Upper lobe of left lung (tissue), 6 donors: ENCODE data around the gene GBE1. TPM values are rescaled to one million over a fixed set of nuclear protein-coding genes. Genes with fewer than 3 reads are reported as not detected.
A peak's percentile ranks its signal among the peaks of the same experiment; 100 is the strongest.

Source experiments
- ATAC-seq, 2 donors: fragments of 200-7000 bp; cut with Tn5 transposase; one replicate each; pipeline ENCODE4 v1.9.1; 2022; ENCODE audit warnings: mild to moderate bottlenecking in 2 of 2, moderate library complexity in 2 of 2; ENCODE audit not compliant: low FRiP score in 2 of 2
- DNase-seq, 2 donors: peaks; one replicate each; pipeline ENCODE4 v3.0.0-alpha.2; 2019 to 2020
- H3K27ac ChIP-seq, 4 donors: fragments of 200-600 bp; sonication (generic); one replicate each; pipeline ENCODE4 v1.5.1; 2016 to 2019
- H3K27me3 ChIP-seq, 4 donors: fragments of 200-600 bp; sonication (generic); one replicate each; pipeline ENCODE4 v1.5.1; 2017 to 2019
- H3K36me3 ChIP-seq, 4 donors: fragments of 200-600 bp; sonication (generic); one replicate each; pipeline ENCODE4 v1.5.1; 2016 to 2019
- H3K4me1 ChIP-seq, 4 donors: fragments of 200-600 bp; sonication (generic); one replicate each; pipeline ENCODE4 v1.5.1; 2018 to 2019
- H3K4me3 ChIP-seq, 4 donors: fragments of 200-600 bp; sonication (generic); one replicate each; pipeline ENCODE4 v1.5.1; 2017 to 2019; ENCODE audit warnings: mild to moderate bottlenecking in 2 of 4, moderate library complexity in 1 of 4
- H3K9me3 ChIP-seq, 4 donors: fragments of 200-600 bp; sonication (generic); one replicate each; pipeline ENCODE4 v1.5.1; 2018 to 2019
- EP300 ChIP-seq, 4 donors: sonication (generic); formaldehyde crosslinking; IDR thresholded peaks; one replicate each; pipeline ENCODE4 v1.5.1; 2017; ENCODE audit warnings: antibody characterized with exemption in 4 of 4, control low read depth in 2 of 4
- POLR2A ChIP-seq, 4 donors: fragments of 450-650 bp; IDR thresholded peaks; one replicate each; pipeline ENCODE4 v1.5.1; 2016 to 2017; ENCODE audit warnings: antibody characterized with exemption in 4 of 4, mild to moderate bottlenecking in 2 of 4
- POLR2AphosphoS5 ChIP-seq, 2 donors: sonication (generic); formaldehyde crosslinking; IDR thresholded peaks; one replicate each; pipeline ENCODE4 v1.5.1; 2017; ENCODE audit warnings: antibody characterized with exemption in 2 of 2
- WGBS, 2 donors: methylation state at CpG; one replicate each; pipeline ENCODE4 v1.1.5; 2017 to 2018; 5-methylcytosine and 5-hydroxymethylcytosine counted together
- total RNA-seq, 6 donors: library from RNA; depleted of rRNA in 4 of 6; stranded (reverse); fragments of >200 nt in 4 of 6; gene quantifications; one replicate each; pipeline versions ENCODE4 v1.1.0 to v1.2.1, GENCODE V29; 2016 to 2021
- TF ChIP-seq, protein P1 (sequence below), 6 experiments: fragments of 450-650 bp in 4 of 6; fragments of 200-600 bp in 2 of 6; sonication (generic) in 2 of 6; IDR thresholded peaks; one replicate each; pipeline ENCODE4 v1.5.1; 2016 to 2019; ENCODE audit warnings: antibody characterized with exemption in 6 of 6
- donor health status: DM: no; HTN: no; CAD: no; lungs with moderate emphysema.
- donor health status: DM: no; HTN: yes; CAD: no; lungs with severe emphysema.

GBE1 gene
- total RNA-seq, 6 donors from 2014 or later = 19.9 to 40.9 (median 27.5) TPM

DNA sequence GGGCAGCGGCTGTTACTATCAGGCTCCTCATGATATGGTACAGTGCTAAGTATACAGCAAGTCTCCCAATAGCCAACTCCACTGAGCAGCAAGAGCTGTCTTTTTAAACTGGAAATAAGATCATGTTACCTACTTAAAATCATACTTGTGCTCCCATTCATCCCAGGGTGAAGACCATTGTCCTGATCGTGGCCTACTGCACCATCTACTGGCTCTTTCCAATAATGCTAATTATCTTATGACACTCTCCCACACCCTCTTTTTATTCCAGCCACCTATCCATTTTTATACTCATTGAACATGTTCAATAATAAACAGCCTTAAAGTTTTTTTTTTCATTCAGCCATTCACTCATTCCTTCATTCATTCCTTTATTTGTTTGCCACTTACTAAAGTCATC, 117.7 kb downstream of the GBE1 start:
- Histone ChIP-seq H3K36me3 (peaks cover 0 to 8% (median 0%) of the 10 kb centered on the region in 4 donors), H3K27ac (no peak overlapping the region), H3K27me3 (no peaks in the 10 kb centered on the region), H3K4me3 (no peak overlapping the region), H3K4me1 (no peaks in the 10 kb centered on the region), H3K9me3 (no peaks in the 10 kb centered on the region)
- DNase-seq = no peak
- ATAC-seq = no peak
- TF ChIP-seq POLR2AphosphoS5 (IDR thresholded peaks at IDR 0.05) = no peak
- TF ChIP-seq, protein P1, sequence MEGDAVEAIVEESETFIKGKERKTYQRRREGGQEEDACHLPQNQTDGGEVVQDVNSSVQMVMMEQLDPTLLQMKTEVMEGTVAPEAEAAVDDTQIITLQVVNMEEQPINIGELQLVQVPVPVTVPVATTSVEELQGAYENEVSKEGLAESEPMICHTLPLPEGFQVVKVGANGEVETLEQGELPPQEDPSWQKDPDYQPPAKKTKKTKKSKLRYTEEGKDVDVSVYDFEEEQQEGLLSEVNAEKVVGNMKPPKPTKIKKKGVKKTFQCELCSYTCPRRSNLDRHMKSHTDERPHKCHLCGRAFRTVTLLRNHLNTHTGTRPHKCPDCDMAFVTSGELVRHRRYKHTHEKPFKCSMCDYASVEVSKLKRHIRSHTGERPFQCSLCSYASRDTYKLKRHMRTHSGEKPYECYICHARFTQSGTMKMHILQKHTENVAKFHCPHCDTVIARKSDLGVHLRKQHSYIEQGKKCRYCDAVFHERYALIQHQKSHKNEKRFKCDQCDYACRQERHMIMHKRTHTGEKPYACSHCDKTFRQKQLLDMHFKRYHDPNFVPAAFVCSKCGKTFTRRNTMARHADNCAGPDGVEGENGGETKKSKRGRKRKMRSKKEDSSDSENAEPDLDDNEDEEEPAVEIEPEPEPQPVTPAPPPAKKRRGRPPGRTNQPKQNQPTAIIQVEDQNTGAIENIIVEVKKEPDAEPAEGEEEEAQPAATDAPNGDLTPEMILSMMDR (IDR thresholded peaks at IDR 0.05) = peak in 2 of 6 experiments; percentile 24 to 37
- WGBS, 2 donors = 77 to 80% methylated on average over 2 of the region's 2 CpGs

DNA sequence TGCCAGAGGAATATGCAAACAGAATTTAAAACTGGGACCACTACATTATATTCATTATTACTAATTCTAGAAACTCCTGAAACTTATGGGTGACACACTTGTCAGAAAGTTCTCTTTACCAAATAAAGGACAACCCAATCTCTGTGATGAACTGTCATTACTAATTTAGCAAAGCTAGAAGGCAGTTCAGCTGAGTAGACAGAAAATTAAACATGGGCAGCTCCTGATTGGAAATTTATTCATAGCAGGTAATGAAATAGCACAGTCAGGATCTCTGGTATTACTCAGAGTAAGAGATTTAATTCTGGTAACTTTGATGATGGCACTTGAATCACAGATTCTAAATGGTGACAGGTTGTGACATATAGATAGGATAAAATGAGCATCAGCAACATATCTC, 123.0 kb downstream of the GBE1 start:
- Histone ChIP-seq H3K4me1 (no peaks in the 10 kb centered on the region), H3K27ac (no peak overlapping the region), H3K36me3 (no peaks in the 10 kb centered on the region), H3K9me3 (no peaks in the 10 kb centered on the region), H3K4me3 (no peak overlapping the region), H3K27me3 (no peaks in the 10 kb centered on the region)
- DNase-seq = no peak
- no peak for ATAC-seq
- no peak for TF ChIP-seq POLR2A (IDR thresholded peaks at IDR 0.05)
- TF ChIP-seq, protein P1 (IDR thresholded peaks at IDR 0.05) = no peak
- TF ChIP-seq POLR2AphosphoS5 (IDR thresholded peaks at IDR 0.05) = no peak
- no peak for TF ChIP-seq EP300 (IDR thresholded peaks at IDR 0.05)

DNA sequence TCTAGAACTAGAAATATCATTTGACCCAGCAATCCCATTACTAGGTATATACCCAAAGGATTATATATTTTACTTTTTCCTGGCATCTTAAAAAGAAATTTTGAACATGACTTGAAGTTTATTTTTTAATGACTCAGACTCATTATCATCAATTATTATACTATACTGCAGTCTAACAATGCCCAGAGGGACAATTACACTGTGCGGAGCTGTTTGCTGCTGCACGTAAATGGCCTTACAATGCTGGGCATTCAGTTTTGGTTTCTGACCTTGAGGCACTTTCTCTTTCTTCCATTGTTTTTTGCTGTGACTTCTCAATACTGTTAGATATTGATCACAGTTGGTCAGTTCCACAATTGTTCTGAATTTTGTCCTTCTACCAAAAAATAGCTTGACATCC, 128.8 kb downstream of the GBE1 start:
- TF ChIP-seq POLR2AphosphoS5 (IDR thresholded peaks at IDR 0.05) (no peak), POLR2A (IDR thresholded peaks at IDR 0.05) (no peak), EP300 (IDR thresholded peaks at IDR 0.05) (no peak)
- TF ChIP-seq, protein P1 (IDR thresholded peaks at IDR 0.05) = no peak
- H3K9me3 ChIP-seq = no peaks in the 10 kb centered on the region
- H3K27ac ChIP-seq = no peak overlapping the region
- no peaks in the 10 kb centered on the region for H3K27me3 ChIP-seq
- ATAC-seq = no peak
- no peak for DNase-seq
- 96 to 97% methylated on average over 2 of the region's 2 CpGs for WGBS, 2 donors
- H3K36me3 ChIP-seq = no peaks in the 10 kb centered on the region
- no peak overlapping the region for H3K4me3 ChIP-seq
- no peaks in the 10 kb centered on the region for H3K4me1 ChIP-seq

DNA sequence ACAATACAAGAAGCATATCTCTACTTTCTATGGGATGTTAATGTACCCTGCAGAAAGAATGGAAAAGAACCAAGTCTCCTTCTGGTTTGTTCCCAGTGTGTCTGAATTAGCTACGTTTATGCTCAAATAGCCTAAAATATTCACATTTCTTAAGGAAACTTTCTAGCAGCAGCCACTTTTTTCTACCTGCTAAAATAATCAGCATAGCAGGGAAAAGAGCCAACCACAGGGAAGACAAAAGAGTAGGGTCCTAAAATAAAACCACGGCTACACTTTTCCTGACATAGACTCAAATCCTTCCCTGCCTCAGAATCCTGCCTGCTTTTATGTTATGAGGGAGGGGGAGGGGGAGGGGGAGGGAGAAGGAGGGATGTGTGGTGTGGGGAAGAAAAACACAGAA, 136.7 kb downstream of the GBE1 start:
- no peak overlapping the region for H3K27ac ChIP-seq
- no peak for ATAC-seq
- H3K27me3 ChIP-seq = no peaks in the 10 kb centered on the region
- H3K9me3 ChIP-seq = no peaks in the 10 kb centered on the region
- WGBS, 2 donors = 84 to 88% methylated on average over 2 of the region's 2 CpGs
- DNase-seq = no peak
- TF ChIP-seq POLR2A (IDR thresholded peaks at IDR 0.05) (no peak), EP300 (IDR thresholded peaks at IDR 0.05) (no peak), POLR2AphosphoS5 (IDR thresholded peaks at IDR 0.05) (no peak)
- TF ChIP-seq, protein P1 (IDR thresholded peaks at IDR 0.05) = no peak
- no peaks in the 10 kb centered on the region for H3K4me1 ChIP-seq
- H3K4me3 ChIP-seq = no peak overlapping the region
- H3K36me3 ChIP-seq = no peaks in the 10 kb centered on the region

DNA sequence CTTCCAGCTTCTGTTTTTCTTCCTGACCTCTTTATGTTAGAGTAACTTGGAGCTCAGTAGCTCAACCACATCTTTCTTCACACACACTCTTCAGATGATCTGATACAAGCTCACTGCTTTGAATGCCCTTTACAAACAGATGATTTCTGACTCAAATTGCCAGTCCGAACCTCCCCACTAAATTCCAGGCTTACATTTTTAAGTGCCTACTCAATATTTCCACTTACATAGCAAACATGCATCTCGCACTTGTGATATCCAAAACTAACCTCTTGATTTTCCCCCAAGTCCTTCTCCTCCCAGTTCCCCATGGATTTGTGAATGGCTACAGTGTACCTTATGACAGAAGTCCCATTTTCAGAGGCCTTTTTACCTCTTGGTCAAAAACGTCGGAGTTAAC, 139.1 kb downstream of the GBE1 start:
- no peak for ATAC-seq
- DNase-seq = no peak
- Histone ChIP-seq H3K27me3 (no peaks in the 10 kb centered on the region), H3K36me3 (no peaks in the 10 kb centered on the region), H3K4me1 (no peaks in the 10 kb centered on the region), H3K4me3 (no peak overlapping the region), H3K9me3 (no peaks in the 10 kb centered on the region), H3K27ac (no peak overlapping the region)
- TF ChIP-seq, protein P1 (IDR thresholded peaks at IDR 0.05) = no peak
- TF ChIP-seq POLR2A (IDR thresholded peaks at IDR 0.05) = no peak
- no peak for TF ChIP-seq POLR2AphosphoS5 (IDR thresholded peaks at IDR 0.05)
- no peak for TF ChIP-seq EP300 (IDR thresholded peaks at IDR 0.05)
- 76 to 77% methylated on average over 4 of the region's 4 CpGs for WGBS, 2 donors
